Muscle of arm (tissue), 12 donors: Measurements from ENCODE around the gene ITGA2. TPM values are rescaled to one million over a fixed set of nuclear protein-coding genes. Genes with fewer than 3 reads are reported as not detected.

Source experiments
- polyA plus RNA-seq, 12 donors: library from polyadenylated mRNA; unstranded; fragments of 120-200 nt; gene quantifications; one replicate each; pipeline ENCODE4 v1.2.1, GENCODE V29; 2013; ENCODE audit not compliant: insufficient read length in 12 of 12

ITGA2 gene
- polyA plus RNA-seq, 12 donors = 3.8 to 27.1 (median 11.4) TPM; not detected in 1

Other genes with a start within 250 kb of the ITGA2 start
- 10 to 100 TPM in 11 of 12 donors, not detected in 1; 19.2 to 29.5 (median 27.2) TPM for gene ITGA1, start 201.4 kb upstream of the ITGA2 start, polyA plus RNA-seq
- gene PELO, start 201.4 kb upstream of the ITGA2 start, polyA plus RNA-seq = 10 to 100 TPM in 10 of 12 donors, 1 to 10 TPM in 1, not detected in 1; 9.0 to 14.3 (median 13.3) TPM
- 10 to 100 TPM in 11 of 12 donors, not detected in 1; 40.3 to 59.4 (median 52.6) TPM for gene MOCS2, start 120.4 kb downstream of the ITGA2 start, polyA plus RNA-seq